ENCODE measurements around the gene NAALADL1.

NAALADL1 gene

GRCh38 chr11:64998690-64999431 is 59.5 kb downstream of the NAALADL1 start:
- TF ChIP-seq POLR2A (IDR thresholded peaks at IDR 0.05; ENCODE audit: low read length) (no peak), GATA1 (IDR thresholded peaks at IDR 0.05; ENCODE audit: low read depth, low read length) (no peak)
- no peak for DNase-seq

GRCh38 chr11:64998141-64998540 is 60.2 kb downstream of the NAALADL1 start:
- no peak for TF ChIP-seq POLR2A (IDR thresholded peaks at IDR 0.05; ENCODE audit: low read length)
- TF ChIP-seq GATA1 (IDR thresholded peaks at IDR 0.05; ENCODE audit: low read depth, low read length) = no peak
- DNase-seq = peak in 1 of 2 experiments; percentile 20

GRCh38 chr11:64996710-64997380 is 61.5 kb downstream of the NAALADL1 start, which contains the start of gene BATF2:
TSS of gene BATF2 (minus strand) at chr11:64996971. CDS start at chr11:64996914, 57 bp downstream.
- TF ChIP-seq GATA1 (IDR thresholded peaks at IDR 0.05; ENCODE audit: low read depth, low read length) (no peak), POLR2A (IDR thresholded peaks at IDR 0.05; ENCODE audit: low read length) (no peak)
- peak; percentile 42 to 57 for DNase-seq

- TF ChIP-seq POLR2A (IDR thresholded peaks at IDR 0.05; ENCODE audit: low read length) (no peak), GATA1 (IDR thresholded peaks at IDR 0.05; ENCODE audit: low read depth, low read length) (no peak)
These were observed 62.0 kb downstream of the NAALADL1 start for GRCh38 chr11:64996327-64996709.

More at GRCh38 chr11:64996327-64996709, 62.0 kb downstream of the NAALADL1 start:
- DNase-seq = no peak

All from erythroblast (primary cell).